ENCODE measurements around the gene VAMP8.

- no peak for TF ChIP-seq EZH2 (IDR thresholded peaks at IDR 0.05; ENCODE audit: borderline replicate concordance, low read length)
- no peak for TF ChIP-seq CTCF (conservative IDR thresholded peaks at IDR 0.05 in 1 of 2, IDR thresholded peaks at IDR 0.05 in 1 of 2; ENCODE audit: extremely low read depth in 1 of 2, insufficient read depth in 1 of 2, low read depth in 1 of 2, low read length in 2 of 2)
Measured at GRCh38 chr2:85577063-85577385, 362 bp upstream of the VAMP8 start.

Measured in mammary epithelial cell (primary cell).